Sigmoid colon (tissue), 7 donors: ENCODE data around the gene CNOT1. TPM values are rescaled to one million over a fixed set of nuclear protein-coding genes. Genes with fewer than 3 reads are reported as not detected.

Experiments
- DNase-seq: peaks from one replicate; pipeline ENCODE4 v3.0.0-alpha.2; 2019
- H3K27ac ChIP-seq, 4 donors: fragments of 200-600 bp; sonication (generic); one replicate each; pipeline ENCODE4 v1.5.1; 2016 to 2019; ENCODE audit warnings: mild to moderate bottlenecking in 1 of 4
- H3K27me3 ChIP-seq, 3 donors: fragments of 200-600 bp; sonication (generic); one replicate each; pipeline ENCODE4 v1.5.1; 2019; ENCODE audit warnings: mild to moderate bottlenecking in 1 of 3
- H3K36me3 ChIP-seq, 4 donors: fragments of 200-600 bp; sonication (generic); one replicate each; pipeline ENCODE4 v1.5.1; 2016 to 2019
- H3K4me1 ChIP-seq, 4 donors: fragments of 200-600 bp; sonication (generic); one replicate each; pipeline ENCODE4 v1.5.1; 2017 to 2019
- H3K4me3 ChIP-seq, 4 donors: fragments of 200-600 bp; sonication (generic); one replicate each; pipeline ENCODE4 v1.5.1; 2017 to 2019; ENCODE audit warnings: mild to moderate bottlenecking in 2 of 4, moderate library complexity in 1 of 4
- H3K9me3 ChIP-seq, 4 donors: fragments of 200-600 bp in 3 of 4; sonication (generic) in 3 of 4; one replicate each; pipeline versions ENCODE4 v1.5.1 to v1.6.1; 2013 to 2019
- EP300 ChIP-seq, 4 donors: sonication (generic); formaldehyde crosslinking; IDR thresholded peaks; one replicate each; pipeline ENCODE4 v1.6.1; 2017; ENCODE audit warnings: antibody characterized with exemption in 4 of 4
- POLR2A ChIP-seq, 2 donors: fragments of 450-650 bp; IDR thresholded peaks; one replicate each; pipeline ENCODE4 v1.6.1; 2016; ENCODE audit warnings: antibody characterized with exemption in 2 of 2, mild to moderate bottlenecking in 2 of 2, moderate library complexity in 2 of 2
- POLR2AphosphoS5 ChIP-seq, 4 donors: sonication (generic); formaldehyde crosslinking; IDR thresholded peaks; one replicate each; pipeline ENCODE4 v1.6.1; 2017; ENCODE audit warnings: antibody characterized with exemption in 4 of 4
- WGBS, 2 donors: extraction: QIAGEN DNeasy Blood & Tissue Kit; methylation state at CpG; one replicate each; pipeline ENCODE4 v1.1.7; 2013; 5-methylcytosine and 5-hydroxymethylcytosine counted together
- intact Hi-C: fragments of 100-400 bp; cut with DNase I; formaldehyde crosslinking; loops from one replicate; pipeline ENCODE4 v1.15.1; 2023
- polyA plus RNA-seq, 3 donors: library from polyadenylated mRNA; stranded (reverse); fragments of 200-250 nt; gene quantifications; one replicate each; pipeline ENCODE4 v1.2.3, GENCODE V29; 2013
- total RNA-seq, 4 donors: library from RNA; depleted of rRNA; stranded (reverse); fragments of >200 nt; gene quantifications; one replicate each; pipeline ENCODE4 v1.1.0, GENCODE V29; 2016
- TF ChIP-seq, protein P1 (sequence below), 4 experiments: fragments of 450-650 bp in 3 of 4; fragments of 200-600 bp in 1 of 4; IDR thresholded peaks; one replicate each; pipeline ENCODE4 v1.5.1; 2016 to 2019; ENCODE audit warnings: antibody characterized with exemption in 4 of 4, mild to moderate bottlenecking in 3 of 4, moderate library complexity in 2 of 4
- donor health status: healthy with polysubstance abuse.
- donor health status: Bipolar disorder and iron deficiency.
- donor health status: healthy.

The CNOT1 gene
- total and polyA plus RNA-seq, 7 donors, result 61.3 to 112 (median 79.6) TPM

GRCh38 chr16:58634265-58634802 is 4.7 kb upstream of the CNOT1 start:
- peaks cover 0 to 4% (median 0%) of the 10 kb centered on the region in 4 donors for H3K4me1 ChIP-seq
- H3K36me3 ChIP-seq, result no peaks in the 10 kb centered on the region
- H3K4me3 ChIP-seq, result no peak overlapping the region
- H3K9me3 ChIP-seq, result no peaks in the 10 kb centered on the region
- H3K27ac ChIP-seq, result no peak overlapping the region
- DNase-seq, result no peak
- H3K27me3 ChIP-seq, result no peaks in the 10 kb centered on the region
- intact Hi-C loops, result loop anchor here (5.0 to 10.0 kb wide), 2 partner anchors 382 to 1170 kb away; partner anchors contain the start of gene POLR2C
- 31 to 68% methylated on average over 3 of the region's 3 CpGs for WGBS, 2 donors
- TF ChIP-seq, protein P1, sequence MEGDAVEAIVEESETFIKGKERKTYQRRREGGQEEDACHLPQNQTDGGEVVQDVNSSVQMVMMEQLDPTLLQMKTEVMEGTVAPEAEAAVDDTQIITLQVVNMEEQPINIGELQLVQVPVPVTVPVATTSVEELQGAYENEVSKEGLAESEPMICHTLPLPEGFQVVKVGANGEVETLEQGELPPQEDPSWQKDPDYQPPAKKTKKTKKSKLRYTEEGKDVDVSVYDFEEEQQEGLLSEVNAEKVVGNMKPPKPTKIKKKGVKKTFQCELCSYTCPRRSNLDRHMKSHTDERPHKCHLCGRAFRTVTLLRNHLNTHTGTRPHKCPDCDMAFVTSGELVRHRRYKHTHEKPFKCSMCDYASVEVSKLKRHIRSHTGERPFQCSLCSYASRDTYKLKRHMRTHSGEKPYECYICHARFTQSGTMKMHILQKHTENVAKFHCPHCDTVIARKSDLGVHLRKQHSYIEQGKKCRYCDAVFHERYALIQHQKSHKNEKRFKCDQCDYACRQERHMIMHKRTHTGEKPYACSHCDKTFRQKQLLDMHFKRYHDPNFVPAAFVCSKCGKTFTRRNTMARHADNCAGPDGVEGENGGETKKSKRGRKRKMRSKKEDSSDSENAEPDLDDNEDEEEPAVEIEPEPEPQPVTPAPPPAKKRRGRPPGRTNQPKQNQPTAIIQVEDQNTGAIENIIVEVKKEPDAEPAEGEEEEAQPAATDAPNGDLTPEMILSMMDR (IDR thresholded peaks at IDR 0.05), result no peak
- TF ChIP-seq EP300 (IDR thresholded peaks at IDR 0.05), result no peak

DNA sequence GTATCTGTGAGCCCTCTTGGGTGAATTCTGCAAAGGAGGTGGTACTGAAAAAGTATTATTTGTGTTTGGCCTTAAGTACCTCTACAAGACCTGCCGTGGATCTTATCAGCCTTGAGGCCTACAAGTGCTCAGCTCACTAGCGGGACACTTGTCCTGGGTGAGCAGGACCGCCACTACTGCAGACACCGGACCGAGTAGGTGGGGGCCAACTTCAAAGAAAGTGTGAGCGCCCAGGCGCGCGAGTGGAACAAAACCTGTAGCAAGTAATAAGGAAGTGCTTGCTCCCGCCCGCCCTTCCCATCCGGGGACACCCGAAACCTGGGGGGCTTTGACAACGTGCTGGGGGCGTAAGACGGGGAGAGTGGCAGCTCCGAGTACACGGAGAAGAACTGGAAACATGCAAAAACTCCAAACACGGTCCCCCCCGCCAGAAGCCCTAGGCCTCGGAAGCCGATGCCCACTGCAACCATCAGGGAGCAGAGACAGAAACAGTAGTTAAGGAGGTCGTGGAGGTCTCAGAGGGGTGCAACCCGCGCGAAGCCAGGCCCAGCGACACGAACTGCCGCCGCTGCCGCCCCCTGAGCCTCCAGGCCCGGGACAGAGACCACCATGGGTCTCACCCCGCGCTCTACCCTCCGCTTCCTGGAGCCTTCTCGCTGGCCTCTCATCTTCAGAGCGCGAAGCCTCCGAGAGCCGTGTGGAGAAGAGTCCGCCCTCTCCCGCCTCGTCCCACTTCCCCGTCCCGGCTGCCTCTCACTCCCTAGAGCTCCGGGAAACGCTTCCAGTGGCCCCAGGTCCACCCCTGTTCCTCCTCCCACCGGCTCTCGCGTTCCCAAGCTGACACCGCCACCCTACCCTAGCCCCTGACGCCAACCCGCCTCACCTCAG is 537 bp downstream of the CNOT1 start:
- H3K27me3 ChIP-seq, result no peaks in the 10 kb centered on the region
- TF ChIP-seq POLR2A (IDR thresholded peaks at IDR 0.05) (no peak), EP300 (IDR thresholded peaks at IDR 0.05) (no peak), POLR2AphosphoS5 (IDR thresholded peaks at IDR 0.05) (no peak)
- TF ChIP-seq, protein P1 (IDR thresholded peaks at IDR 0.05), result no peak
- H3K36me3 ChIP-seq, result peaks cover 0 to 9% (median 5%) of the 10 kb centered on the region in 4 donors
- peak overlapping the region; percentile 86 to 99 (median 96) for H3K4me3 ChIP-seq
- peak overlapping the region; percentile 97 to 100 (median 98) for H3K27ac ChIP-seq
- DNase-seq, result peak; percentile 78
- intact Hi-C loops, result loop anchor here (5.0 to 10.0 kb wide), 2 partner anchors 103 to 114 kb away; partner anchors contain the start of genes GOT2 and SETD6
- no peaks in the 10 kb centered on the region for H3K9me3 ChIP-seq
- 0 to 1% methylated on average over 53 of the region's 53 CpGs for WGBS, 2 donors
- peaks cover 0 to 25% (median 23%) of the 10 kb centered on the region in 4 donors for H3K4me1 ChIP-seq

DNA sequence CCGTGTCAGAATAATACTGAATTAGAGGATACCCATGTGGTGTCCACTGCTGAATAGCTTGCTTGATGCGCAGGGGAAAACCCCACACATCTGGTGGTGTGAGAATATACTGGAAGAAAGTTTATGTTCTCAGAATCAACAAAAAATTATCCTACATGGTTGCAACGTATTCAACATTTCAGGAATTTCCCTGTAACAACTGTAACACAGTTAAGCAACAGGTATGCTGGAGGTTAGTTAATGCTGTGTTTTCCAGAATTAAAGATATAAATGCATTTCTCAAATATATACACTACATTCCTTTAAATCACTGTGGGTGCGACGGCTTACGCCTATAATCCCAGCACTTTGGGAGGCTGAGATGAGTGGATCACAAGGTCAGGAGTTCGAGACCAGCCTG is 5.4 kb downstream of the CNOT1 start:
- TF ChIP-seq, protein P1 (IDR thresholded peaks at IDR 0.05), result no peak
- no peak for TF ChIP-seq POLR2AphosphoS5 (IDR thresholded peaks at IDR 0.05)
- no peak for TF ChIP-seq POLR2A (IDR thresholded peaks at IDR 0.05)
- no peak for TF ChIP-seq EP300 (IDR thresholded peaks at IDR 0.05)
- intact Hi-C loops, result loop anchor here (10.0 kb wide), 1 partner anchor 109 kb away; the partner anchor contains the start of gene SETD6
- 81 to 91% methylated on average over 7 of the region's 7 CpGs for WGBS, 2 donors
- Histone ChIP-seq H3K9me3 (no peaks in the 10 kb centered on the region), H3K27me3 (no peaks in the 10 kb centered on the region), H3K27ac (no peak overlapping the region), H3K4me3 (no peak overlapping the region), H3K4me1 (peaks cover 0 to 25% (median 21%) of the 10 kb centered on the region in 4 donors), H3K36me3 (peaks cover 3 to 48% (median 18%) of the 10 kb centered on the region in 4 donors)
- DNase-seq, result no peak

DNA sequence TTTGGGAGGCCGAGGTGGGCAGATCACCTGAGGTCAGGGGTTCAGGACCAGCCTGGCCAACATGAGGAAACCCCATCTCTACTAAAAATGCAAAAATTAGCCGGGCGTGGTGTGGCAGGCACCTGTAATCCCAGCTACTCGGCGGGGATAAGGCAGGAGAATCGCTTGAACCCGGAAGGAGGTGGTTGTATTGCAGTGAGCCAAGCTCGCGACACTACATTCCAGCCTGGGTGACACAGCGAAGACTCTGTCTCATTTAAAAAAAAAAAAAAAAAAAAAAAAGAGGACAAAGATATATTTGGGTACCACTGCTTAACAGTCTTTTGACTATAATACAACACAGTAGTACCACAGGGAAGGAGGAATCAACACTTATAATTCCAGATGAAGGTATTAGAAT is 9.2 kb downstream of the CNOT1 start:
- H3K4me3 ChIP-seq, result no peak overlapping the region
- H3K4me1 ChIP-seq, result no peaks in the 10 kb centered on the region
- no peak overlapping the region for H3K27ac ChIP-seq
- intact Hi-C loops, result loop anchor here (10.0 kb wide), 1 partner anchor 106 kb away; the partner anchor contains the start of gene SETD6
- H3K27me3 ChIP-seq, result no peaks in the 10 kb centered on the region
- no peak for DNase-seq
- peaks cover 3 to 73% (median 21%) of the 10 kb centered on the region in 4 donors for H3K36me3 ChIP-seq
- TF ChIP-seq EP300 (IDR thresholded peaks at IDR 0.05) (no peak), POLR2AphosphoS5 (IDR thresholded peaks at IDR 0.05) (no peak), POLR2A (IDR thresholded peaks at IDR 0.05) (no peak)
- TF ChIP-seq, protein P1 (IDR thresholded peaks at IDR 0.05), result no peak
- 87 to 92% methylated on average over 10 of the region's 10 CpGs for WGBS, 2 donors
- no peaks in the 10 kb centered on the region for H3K9me3 ChIP-seq
